ENCODE measurements around the gene ACSL5.

The ACSL5 gene

GRCh38 chr10:112348759-112349158 is 25.2 kb upstream of the ACSL5 start:
- no peak overlapping the region for H3K4me3 ChIP-seq (ENCODE audit: low read length)
- no peak for DNase-seq (ENCODE audit: low read depth)
- TF ChIP-seq CTCF (conservative IDR thresholded peaks at IDR 0.05; ENCODE audit: low read length): no peak

- TF ChIP-seq CTCF (conservative IDR thresholded peaks at IDR 0.05; ENCODE audit: low read length): no peak
- no peak for DNase-seq (ENCODE audit: low read depth)
- no peak overlapping the region for H3K4me3 ChIP-seq (ENCODE audit: low read length)
These were observed 24.3 kb upstream of the ACSL5 start for GRCh38 chr10:112349521-112350085.

GRCh38 chr10:112351146-112351545 is 22.8 kb upstream of the ACSL5 start:
- no peak for TF ChIP-seq CTCF (conservative IDR thresholded peaks at IDR 0.05; ENCODE audit: low read length)
- no peak for DNase-seq (ENCODE audit: low read depth)
- no peak overlapping the region for H3K4me3 ChIP-seq (ENCODE audit: low read length)

GRCh38 chr10:112352044-112352443 is 21.9 kb upstream of the ACSL5 start:
- no peak overlapping the region for H3K4me3 ChIP-seq (ENCODE audit: low read length)
- no peak for DNase-seq (ENCODE audit: low read depth)
- no peak for TF ChIP-seq CTCF (conservative IDR thresholded peaks at IDR 0.05; ENCODE audit: low read length)

GRCh38 chr10:112353046-112353445 is 20.9 kb upstream of the ACSL5 start:
- no peak overlapping the region for H3K4me3 ChIP-seq (ENCODE audit: low read length)
- no peak for DNase-seq (ENCODE audit: low read depth)
- TF ChIP-seq CTCF (conservative IDR thresholded peaks at IDR 0.05; ENCODE audit: low read length): no peak

- DNase-seq (ENCODE audit: low read depth): no peak
- no peak overlapping the region for H3K4me3 ChIP-seq (ENCODE audit: low read length)
- no peak for TF ChIP-seq CTCF (conservative IDR thresholded peaks at IDR 0.05; ENCODE audit: low read length)
These were observed 17.2 kb upstream of the ACSL5 start for GRCh38 chr10:112356686-112357085.

GRCh38 chr10:112359606-112360307 is 14.2 kb upstream of the ACSL5 start:
- H3K4me3 ChIP-seq (ENCODE audit: low read length): no peak overlapping the region
- DNase-seq (ENCODE audit: low read depth): no peak
- TF ChIP-seq CTCF (conservative IDR thresholded peaks at IDR 0.05; ENCODE audit: low read length): no peak

Measured in AG10803 (cell line).